Uterine smooth muscle cell (primary cell): ENCODE measurements around the gene TMED4. TPM values are rescaled to one million over a fixed set of nuclear protein-coding genes. Genes with fewer than 3 reads are reported as not detected.

Experiments used
- total RNA-seq: library from RNA; depleted of rRNA; stranded (reverse); fragments of >200 nt; gene quantifications from 2 replicates; pipeline ENCODE4 v1.2.3, GENCODE V29; 2014

TMED4 gene
- 151 and 160 TPM in 2 replicates for total RNA-seq

GRCh38 chr7:44581879-44582603 is at the start of gene TMED4:
TMED4 (minus strand) TSS chr7:44582231; CDS start chr7:44582206, 25 bp downstream.

GRCh38 chr7:44606341-44607140 is 24.5 kb upstream of the TMED4 start, which contains the start of gene OGDH:
OGDH (plus strand) TSS chr7:44606627; CDS start chr7:44624344, 17,717 bp downstream.

GRCh38 chr7:44573464-44574286 is 8.4 kb downstream of the TMED4 start, which contains the start of gene DDX56:
DDX56 (minus strand) TSS chr7:44573908; CDS start chr7:44573895, 13 bp downstream.

GRCh38 chr7:44541028-44541869 is 40.8 kb downstream of the TMED4 start, which contains the start of gene NPC1L1:
NPC1L1 (minus strand) TSS chr7:44541330; CDS start chr7:44541259, 71 bp downstream.

Other genes starting within 250 kb of the TMED4 start
- 86.6 and 96.5 TPM in 2 replicates for gene NUDCD3, start 91.6 kb downstream of the TMED4 start, total RNA-seq
- under 0.01 and 0.12 TPM in 2 replicates for gene NPC1L1, start 40.9 kb downstream of the TMED4 start, total RNA-seq
- gene DDX56, start 8.3 kb downstream of the TMED4 start, total RNA-seq: 46.9 and 64.2 TPM in 2 replicates
- 74.5 and 81.0 TPM in 2 replicates for gene OGDH, start 24.4 kb upstream of the TMED4 start, total RNA-seq
- gene ZMIZ2, start 166.6 kb upstream of the TMED4 start, total RNA-seq: 7.2 and 9.5 TPM in 2 replicates
- gene PPIA, start 214.4 kb upstream of the TMED4 start, total RNA-seq: 2,207 and 2,725 TPM in 2 replicates